ENCODE measurements around the gene TEX13C.

The TEX13C gene

GRCh38 chrX:125326599-125326998 lies 6.9 kb downstream of the TEX13C start:
- CTCF ChIA-PET, result no interaction called here
- H3K4me3 ChIP-seq (ENCODE audit: low read depth, low read length), result no peak overlapping the region
- no peak for DNase-seq (ENCODE audit: low read depth, low spot score)
- POLR2A ChIA-PET, result no interaction called here
- no peak for TF ChIP-seq CTCF (IDR thresholded peaks at IDR 0.05; ENCODE audit: insufficient read depth, low read length, missing control alignments)

GRCh38 chrX:125327891-125328290 lies 8.2 kb downstream of the TEX13C start:
- no peak for DNase-seq (ENCODE audit: low read depth, low spot score)
- no peak overlapping the region for H3K4me3 ChIP-seq (ENCODE audit: low read depth, low read length)
- no peak for TF ChIP-seq CTCF (IDR thresholded peaks at IDR 0.05; ENCODE audit: insufficient read depth, low read length, missing control alignments)
- CTCF ChIA-PET, result no interaction called here
- POLR2A ChIA-PET, result no interaction called here

- POLR2A ChIA-PET, result no interaction called here
- no peak for DNase-seq (ENCODE audit: low read depth, low spot score)
- CTCF ChIA-PET, result no interaction called here
- no peak overlapping the region for H3K4me3 ChIP-seq (ENCODE audit: low read depth, low read length)
- no peak for TF ChIP-seq CTCF (IDR thresholded peaks at IDR 0.05; ENCODE audit: insufficient read depth, low read length, missing control alignments)
These were observed 13.9 kb downstream of the TEX13C start for GRCh38 chrX:125333583-125333982.

- ChIA-PET POLR2A (no interaction called here), CTCF (no interaction called here)
- H3K4me3 ChIP-seq (ENCODE audit: low read depth, low read length), result no peak overlapping the region
- no peak for TF ChIP-seq CTCF (IDR thresholded peaks at IDR 0.05; ENCODE audit: insufficient read depth, low read length, missing control alignments)
- no peak for DNase-seq (ENCODE audit: low read depth, low spot score)
These were observed 20.8 kb downstream of the TEX13C start for GRCh38 chrX:125340490-125340889.

- CTCF ChIA-PET, result no interaction called here
- no peak for DNase-seq (ENCODE audit: low read depth, low spot score)
- H3K4me3 ChIP-seq (ENCODE audit: low read depth, low read length), result no peak overlapping the region
- POLR2A ChIA-PET, result no interaction called here
- TF ChIP-seq CTCF (IDR thresholded peaks at IDR 0.05; ENCODE audit: insufficient read depth, low read length, missing control alignments), result no peak
These were observed 54.5 kb downstream of the TEX13C start for GRCh38 chrX:125374169-125374568.

Measured in AG04449 (cell line).